Activated B cell treated with CpG ODN at 0.5 μM for 24 hours (primary cell): Measurements from ENCODE around the gene ARMH1. TPM values are rescaled to one million over a fixed set of nuclear protein-coding genes. Genes with fewer than 3 reads are reported as not detected.
"Not testable (repeated sequence)": the region's sequence is repeated elsewhere in the genome, so short reads cannot be mapped to it uniquely, and the experiment has no call there.

Source experiments
- ATAC-seq: fragments of 200-7000 bp; cut with Tn5 transposase; one replicate; pipeline ENCODE4 v1.10.0; 2021; ENCODE audit warnings: low read depth, mild to moderate bottlenecking, moderate library complexity
- CTCF ChIA-PET: fragments of 350-600 bp; sonication (Branson Sonifier 250); formaldehyde crosslinking; loops from one replicate; lab custom pipeline; 2021; ENCODE audit warnings: antibody characterized with exemption; lab: Charles Lee
- POLR2A ChIA-PET: fragments of 350-600 bp; sonication (Branson Sonifier 250); formaldehyde crosslinking; loops from one replicate; lab custom pipeline; 2021; ENCODE audit warnings: antibody characterized with exemption; lab: Charles Lee
- DNase-seq: peaks from one replicate; pipeline ENCODE4 v3.0.0; 2022
- H3K27ac Mint-ChIP-seq: one replicate; pipeline ENCODE4 v1.8.0; 2020; ENCODE audit warnings: mixed read lengths
- H3K27me3 Mint-ChIP-seq: one replicate; pipeline ENCODE4 v1.8.0; 2021; ENCODE audit warnings: mixed read lengths
- H3K36me3 Mint-ChIP-seq: one replicate; pipeline ENCODE4 v1.8.0; 2021; ENCODE audit warnings: low read depth, mixed read lengths
- H3K4me1 Mint-ChIP-seq: one replicate; pipeline ENCODE4 v1.8.0; 2021; ENCODE audit warnings: mixed read lengths
- H3K4me3 Mint-ChIP-seq: one replicate; pipeline ENCODE4 v1.8.0; 2020; ENCODE audit warnings: mild to moderate bottlenecking, mixed read lengths
- H3K9me3 Mint-ChIP-seq: one replicate; pipeline ENCODE4 v1.8.0; 2020; ENCODE audit warnings: mixed read lengths
- CTCF ChIP-seq: fragments of 200-600 bp; IDR thresholded peaks from one replicate; pipeline ENCODE4 v1.8.0; 2022; ENCODE audit warnings: antibody characterized with exemption, mild to moderate bottlenecking
- intact Hi-C: fragments of 100-400 bp; cut with micrococcal nuclease; formaldehyde crosslinking; loops from one replicate; pipeline ENCODE4 v1.15.1; 2024
- total RNA-seq: library from RNA; stranded (reverse); gene quantifications from 2 replicates; pipeline ENCODE4 v1.2.3, GENCODE V29; 2022

The ARMH1 gene
- total RNA-seq, 1 donor from 2014 or later = 18.1 TPM

- ChIA-PET POLR2A (interaction anchor here (0.9 to 1.5 kb wide), 6 partner anchors 10 to 32 kb away, joined by 3 to 7 read pairs (median 4); partner anchors contain the start of genes RNU5D-1 and RPS8), CTCF (no interaction called here)
- Mint-ChIP-seq H3K4me3 (no peak overlapping the region), H3K27ac (no peak overlapping the region), H3K36me3 (peaks cover 5% of the 10 kb centered on the region), H3K4me1 (peaks cover 15% of the 10 kb centered on the region), H3K27me3 (no peaks in the 10 kb centered on the region), H3K9me3 (no peaks in the 10 kb centered on the region)
- intact Hi-C loops = no loop called here
- no peak for TF ChIP-seq CTCF
- DNase-seq (no peak), ATAC-seq (no peak)
These were observed 68.7 kb downstream of the ARMH1 start for GRCh38 chr1:44743211-44743610.

GRCh38 chr1:44747878-44748277 lies 73.4 kb downstream of the ARMH1 start:
- ATAC-seq (no peak), DNase-seq (no peak)
- CTCF ChIA-PET = interaction anchor here (1.3 kb wide), 1 partner anchor 45 kb away, joined by 3 read pairs; no protein-coding TSS in a partner anchor
- POLR2A ChIA-PET = interaction anchor here (1.1 to 1.5 kb wide), 2 partner anchors 27 to 30 kb away, joined by 3 to 11 read pairs; partner anchors contain the start of gene RPS8
- peaks cover 6% of the 10 kb centered on the region for H3K4me1 Mint-ChIP-seq
- no peaks in the 10 kb centered on the region for H3K36me3 Mint-ChIP-seq
- intact Hi-C loops = no loop called here
- no peak overlapping the region for H3K4me3 Mint-ChIP-seq
- no peaks in the 10 kb centered on the region for H3K27me3 Mint-ChIP-seq
- TF ChIP-seq CTCF = no peak
- no peak overlapping the region for H3K27ac Mint-ChIP-seq
- no peaks in the 10 kb centered on the region for H3K9me3 Mint-ChIP-seq

GRCh38 chr1:44757420-44757819 lies 82.9 kb downstream of the ARMH1 start:
- Mint-ChIP-seq H3K9me3 (no peaks in the 10 kb centered on the region), H3K36me3 (no peaks in the 10 kb centered on the region), H3K4me3 (no peak overlapping the region), H3K27ac (peak overlapping the region; percentile 59), H3K27me3 (no peaks in the 10 kb centered on the region), H3K4me1 (peaks cover 25% of the 10 kb centered on the region)
- TF ChIP-seq CTCF = no peak
- CTCF ChIA-PET = no interaction called here
- POLR2A ChIA-PET = no interaction called here
- DNase-seq (no peak), ATAC-seq (peak; percentile 70)
- intact Hi-C loops = no loop called here

GRCh38 chr1:44759077-44759476 lies 84.6 kb downstream of the ARMH1 start:
- ATAC-seq (no peak), DNase-seq (no peak)
- Mint-ChIP-seq H3K27me3 (no peaks in the 10 kb centered on the region), H3K4me1 (peaks cover 18% of the 10 kb centered on the region), H3K4me3 (no peak overlapping the region), H3K9me3 (no peaks in the 10 kb centered on the region), H3K27ac (no peak overlapping the region), H3K36me3 (no peaks in the 10 kb centered on the region)
- no peak for TF ChIP-seq CTCF
- POLR2A ChIA-PET = interaction anchor here (1.1 to 1.8 kb wide), 3 partner anchors 17 to 41 kb away, joined by 3 to 6 read pairs (median 4); partner anchors contain the start of genes PLK3 and RPS8
- CTCF ChIA-PET = no interaction called here
- intact Hi-C loops = no loop called here

GRCh38 chr1:44760876-44761275 lies 86.4 kb downstream of the ARMH1 start:
- intact Hi-C loops = no loop called here
- no peaks in the 10 kb centered on the region for H3K27me3 Mint-ChIP-seq
- H3K4me3 Mint-ChIP-seq = no peak overlapping the region
- H3K27ac Mint-ChIP-seq = no peak overlapping the region
- ChIA-PET CTCF (no interaction called here), POLR2A (interaction anchor here (0.9 to 1.8 kb wide), 2 partner anchors 15 to 40 kb away, joined by 3 to 6 read pairs; no protein-coding TSS in a partner anchor)
- no peaks in the 10 kb centered on the region for H3K36me3 Mint-ChIP-seq
- peaks cover 13% of the 10 kb centered on the region for H3K4me1 Mint-ChIP-seq
- ATAC-seq = no peak
- no peak for TF ChIP-seq CTCF
- H3K9me3 Mint-ChIP-seq = no peaks in the 10 kb centered on the region
- DNase-seq = no peak

GRCh38 chr1:44766421-44766820 lies 91.9 kb downstream of the ARMH1 start:
- ATAC-seq, H3K36me3 Mint-ChIP-seq, H3K4me1 Mint-ChIP-seq, intact Hi-C loops, H3K4me3 Mint-ChIP-seq, H3K9me3 Mint-ChIP-seq, H3K27me3 Mint-ChIP-seq, DNase-seq, H3K27ac Mint-ChIP-seq: not testable (repeated sequence)
- ChIA-PET CTCF (interaction anchor here (1.0 kb wide), 1 partner anchor 18 kb away, joined by 3 read pairs; no protein-coding TSS in a partner anchor), POLR2A (interaction anchor here (0.7 to 2.3 kb wide), 6 partner anchors 9 to 53 kb away, joined by 3 to 10 read pairs (median 6); partner anchors contain the start of genes PLK3 and RPS8)
